ENCODE results near the gene GID8. TPM values are rescaled to one million over a fixed set of nuclear protein-coding genes. Genes with fewer than 3 reads are reported as not detected.

GID8 gene
- total RNA-seq, 1 experiment from 2014 or later, result 64.3 TPM

DNA sequence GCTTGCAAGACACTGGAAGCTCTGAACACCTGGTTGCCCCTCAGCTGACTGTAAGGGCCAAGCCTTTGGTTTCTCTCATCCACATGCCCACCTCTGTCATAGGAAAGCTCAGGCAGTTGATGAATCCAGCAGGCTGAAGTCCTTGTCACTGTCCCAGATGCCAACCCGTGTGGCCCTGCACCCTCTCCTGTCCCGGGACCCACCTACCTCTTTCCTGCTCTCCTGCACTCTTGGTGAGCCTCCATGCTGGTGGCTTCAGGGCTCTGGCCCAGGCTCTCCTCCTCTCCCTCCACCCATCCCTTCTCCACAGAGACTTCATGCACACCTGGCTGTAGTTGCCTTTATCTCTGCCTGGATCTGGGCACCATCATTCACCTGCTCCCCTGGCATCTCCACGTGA lies 4.0 kb upstream of the GID8 start:
- H3K4me1 Mint-ChIP-seq (ENCODE audit: low read depth, unreplicated experiment), result peaks cover 8% of the 10 kb centered on the region
- TF ChIP-seq, protein P1, sequence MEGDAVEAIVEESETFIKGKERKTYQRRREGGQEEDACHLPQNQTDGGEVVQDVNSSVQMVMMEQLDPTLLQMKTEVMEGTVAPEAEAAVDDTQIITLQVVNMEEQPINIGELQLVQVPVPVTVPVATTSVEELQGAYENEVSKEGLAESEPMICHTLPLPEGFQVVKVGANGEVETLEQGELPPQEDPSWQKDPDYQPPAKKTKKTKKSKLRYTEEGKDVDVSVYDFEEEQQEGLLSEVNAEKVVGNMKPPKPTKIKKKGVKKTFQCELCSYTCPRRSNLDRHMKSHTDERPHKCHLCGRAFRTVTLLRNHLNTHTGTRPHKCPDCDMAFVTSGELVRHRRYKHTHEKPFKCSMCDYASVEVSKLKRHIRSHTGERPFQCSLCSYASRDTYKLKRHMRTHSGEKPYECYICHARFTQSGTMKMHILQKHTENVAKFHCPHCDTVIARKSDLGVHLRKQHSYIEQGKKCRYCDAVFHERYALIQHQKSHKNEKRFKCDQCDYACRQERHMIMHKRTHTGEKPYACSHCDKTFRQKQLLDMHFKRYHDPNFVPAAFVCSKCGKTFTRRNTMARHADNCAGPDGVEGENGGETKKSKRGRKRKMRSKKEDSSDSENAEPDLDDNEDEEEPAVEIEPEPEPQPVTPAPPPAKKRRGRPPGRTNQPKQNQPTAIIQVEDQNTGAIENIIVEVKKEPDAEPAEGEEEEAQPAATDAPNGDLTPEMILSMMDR (IDR thresholded peaks at IDR 0.05; ENCODE audit: unreplicated experiment), result no peak
- no peak for DNase-seq
- no peaks in the 10 kb centered on the region for H3K27me3 Mint-ChIP-seq (ENCODE audit: unreplicated experiment)
- intact Hi-C loops (cut with micrococcal nuclease; ENCODE audit: unreplicated experiment), result no loop called here
- CTCF ChIA-PET, result interaction anchor here (0.6 to 1.7 kb wide), 4 partner anchors 9 to 111 kb away, joined by 3 to 10 read pairs (median 6); no protein-coding TSS in a partner anchor
- H3K4me3 Mint-ChIP-seq (ENCODE audit: low read depth, unreplicated experiment), result no peak overlapping the region
- H3K9me3 Mint-ChIP-seq (ENCODE audit: low read depth, unreplicated experiment), result no peaks in the 10 kb centered on the region
- H3K27ac Mint-ChIP-seq (ENCODE audit: unreplicated experiment), result no peak overlapping the region
- peaks cover 17% of the 10 kb centered on the region for H3K36me3 Mint-ChIP-seq (ENCODE audit: insufficient read depth, unreplicated experiment)
- no TSS peak for BruUV-seq (replicated peaks)

DNA sequence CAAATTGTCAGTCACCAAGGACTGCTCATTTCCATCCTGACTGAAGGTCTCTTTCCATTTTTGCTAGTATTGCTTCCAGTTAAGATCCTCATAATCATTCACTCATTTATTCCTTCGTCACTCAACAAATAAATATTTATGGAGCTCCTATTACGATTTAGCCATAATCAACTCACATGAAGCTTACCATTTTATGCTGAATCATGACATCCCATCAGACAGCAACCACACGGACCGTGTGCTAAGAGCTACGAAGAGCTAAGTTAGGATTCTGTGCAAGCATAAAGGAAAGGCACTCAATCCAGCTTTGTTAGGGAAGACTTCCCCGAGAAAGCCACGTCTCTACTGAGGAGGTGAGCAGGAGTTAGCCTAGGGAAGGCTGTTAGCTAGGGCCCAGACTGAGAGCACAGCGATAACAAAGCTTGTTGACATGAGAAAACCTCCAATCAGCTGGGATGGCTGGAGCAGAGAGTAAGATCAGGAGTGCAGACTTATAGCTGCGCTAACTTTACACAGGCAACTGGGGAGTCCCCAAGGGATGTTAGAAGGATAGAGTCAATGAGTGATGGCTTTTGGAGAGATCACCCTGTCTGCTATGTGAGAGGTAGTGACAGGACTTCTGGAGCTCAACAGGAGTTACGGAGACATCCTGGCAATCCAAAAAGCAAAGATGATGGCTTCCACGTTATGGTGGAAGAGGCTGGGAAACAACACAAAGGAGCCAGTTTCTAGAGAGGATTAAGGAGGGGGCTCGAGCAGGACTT lies 2.6 kb upstream of the GID8 start:
- TF ChIP-seq, protein P1 (IDR thresholded peaks at IDR 0.05; ENCODE audit: unreplicated experiment), result no peak
- no peaks in the 10 kb centered on the region for H3K27me3 Mint-ChIP-seq (ENCODE audit: unreplicated experiment)
- H3K36me3 Mint-ChIP-seq (ENCODE audit: insufficient read depth, unreplicated experiment), result peaks cover 23% of the 10 kb centered on the region
- DNase-seq, result no peak
- H3K4me1 Mint-ChIP-seq (ENCODE audit: low read depth, unreplicated experiment), result peaks cover 13% of the 10 kb centered on the region
- no peaks in the 10 kb centered on the region for H3K9me3 Mint-ChIP-seq (ENCODE audit: low read depth, unreplicated experiment)
- intact Hi-C loops (cut with micrococcal nuclease; ENCODE audit: unreplicated experiment), result no loop called here
- no peak overlapping the region for H3K4me3 Mint-ChIP-seq (ENCODE audit: low read depth, unreplicated experiment)
- no peak overlapping the region for H3K27ac Mint-ChIP-seq (ENCODE audit: unreplicated experiment)
- CTCF ChIA-PET, result interaction anchor here (0.8 to 1.6 kb wide), 2 partner anchors 10 to 28 kb away, joined by 3 to 8 read pairs; no protein-coding TSS in a partner anchor
- BruUV-seq (replicated peaks), result no TSS peak

DNA sequence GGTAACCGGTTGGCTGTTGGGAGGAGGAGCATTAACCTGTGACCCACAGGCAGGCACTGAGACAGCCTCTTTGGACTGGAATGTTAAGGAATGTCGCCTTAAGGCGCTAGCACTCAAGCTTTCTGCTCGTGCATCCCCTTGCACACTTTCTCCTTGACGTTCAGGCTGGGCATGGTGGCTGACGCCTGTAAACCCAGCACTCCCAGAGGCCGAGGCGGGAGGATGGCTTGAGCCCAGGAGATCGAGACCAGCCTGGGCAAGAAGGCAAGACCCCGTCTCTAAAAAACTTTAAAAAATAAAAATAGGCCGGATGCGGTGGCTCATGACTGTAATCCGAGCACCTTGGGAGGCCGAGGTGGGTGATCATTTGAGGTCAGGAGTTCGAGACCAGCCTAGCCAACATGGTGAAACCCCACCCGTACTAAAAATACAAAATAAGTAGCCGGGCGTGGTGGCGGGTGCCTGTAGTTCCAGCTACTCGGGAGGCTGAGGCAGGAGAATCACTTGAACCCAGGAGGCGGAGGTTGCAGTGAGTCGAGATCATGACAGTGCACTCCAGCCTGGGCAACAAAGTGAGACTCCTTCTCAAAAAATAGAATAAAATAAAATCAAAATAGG lies 1.9 kb upstream of the GID8 start:
- DNase-seq, result no peak
- BruUV-seq (replicated peaks), result no TSS peak
- no peak overlapping the region for H3K4me3 Mint-ChIP-seq (ENCODE audit: low read depth, unreplicated experiment)
- H3K9me3 Mint-ChIP-seq (ENCODE audit: low read depth, unreplicated experiment), result no peaks in the 10 kb centered on the region
- TF ChIP-seq, protein P1 (IDR thresholded peaks at IDR 0.05; ENCODE audit: unreplicated experiment), result no peak
- H3K4me1 Mint-ChIP-seq (ENCODE audit: low read depth, unreplicated experiment), result peaks cover 11% of the 10 kb centered on the region
- no peaks in the 10 kb centered on the region for H3K27me3 Mint-ChIP-seq (ENCODE audit: unreplicated experiment)
- H3K27ac Mint-ChIP-seq (ENCODE audit: unreplicated experiment), result no peak overlapping the region
- intact Hi-C loops (cut with micrococcal nuclease; ENCODE audit: unreplicated experiment), result no loop called here
- peaks cover 27% of the 10 kb centered on the region for H3K36me3 Mint-ChIP-seq (ENCODE audit: insufficient read depth, unreplicated experiment)
- CTCF ChIA-PET, result no interaction called here

DNA sequence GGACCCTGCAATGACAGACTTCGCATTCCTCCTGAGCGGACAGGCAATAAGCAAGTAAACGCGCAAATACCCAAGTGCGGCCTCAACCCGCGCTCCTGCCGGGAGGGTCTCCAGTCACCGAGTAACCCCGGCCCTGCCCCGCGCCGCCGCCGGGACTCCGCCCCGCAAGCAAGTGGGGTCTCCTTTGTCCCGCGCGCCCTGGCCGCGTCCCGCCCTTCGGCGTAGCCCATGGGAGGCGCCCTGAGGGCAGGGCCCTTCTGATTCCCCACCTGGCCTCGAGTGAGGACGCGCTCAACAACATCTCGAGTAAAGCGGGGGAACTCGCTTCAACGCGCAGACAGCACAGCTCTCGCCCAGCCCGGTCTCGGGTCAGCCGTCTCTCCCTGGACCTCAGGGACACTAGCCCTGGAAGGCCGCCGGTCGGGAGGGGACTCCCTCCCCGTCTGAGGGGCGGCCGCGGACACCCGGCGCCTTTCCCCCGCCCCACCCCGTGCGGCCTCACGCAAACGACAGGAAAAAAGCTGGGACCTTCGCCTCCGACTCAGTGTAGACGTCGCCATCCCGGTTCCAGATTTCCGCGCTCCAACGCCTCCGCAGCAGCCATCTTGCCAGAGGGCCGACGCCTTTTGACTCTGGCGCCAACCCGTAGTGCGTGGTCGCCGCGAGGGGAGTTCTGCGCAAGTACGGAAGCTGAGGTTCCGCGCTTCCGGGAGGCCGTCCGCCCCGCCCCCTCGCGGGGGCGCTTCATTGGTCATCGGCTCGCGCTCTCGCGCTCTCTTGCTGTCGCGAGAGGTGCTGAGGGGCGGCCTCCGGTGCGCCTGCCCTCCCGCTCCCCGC lies 461 bp upstream of the GID8 start:
- DNase-seq, result peak; percentile 99
- Mint-ChIP-seq H3K9me3 (ENCODE audit: low read depth, unreplicated experiment) (no peaks in the 10 kb centered on the region), H3K27ac (ENCODE audit: unreplicated experiment) (peak overlapping the region; percentile 81), H3K36me3 (ENCODE audit: insufficient read depth, unreplicated experiment) (peaks cover 41% of the 10 kb centered on the region), H3K27me3 (ENCODE audit: unreplicated experiment) (no peaks in the 10 kb centered on the region), H3K4me1 (ENCODE audit: low read depth, unreplicated experiment) (peaks cover 11% of the 10 kb centered on the region), H3K4me3 (ENCODE audit: low read depth, unreplicated experiment) (no peak overlapping the region)
- TF ChIP-seq, protein P1 (IDR thresholded peaks at IDR 0.05; ENCODE audit: unreplicated experiment), result no peak
- no TSS peak for BruUV-seq (replicated peaks)
- CTCF ChIA-PET, result interaction anchor here (0.7 to 1.7 kb wide), 5 partner anchors 10 to 227 kb away, joined by 3 to 7 read pairs (median 4); no protein-coding TSS in a partner anchor
- intact Hi-C loops (cut with micrococcal nuclease; ENCODE audit: unreplicated experiment), result no loop called here

Data from Calu3 (cell line).